ENCODE measurements around the gene ESRRA. TPM values are rescaled to one million over a fixed set of nuclear protein-coding genes. Genes with fewer than 3 reads are reported as not detected.

The ESRRA gene
- total and polyA plus RNA-seq, 2 of the 13 experiments (the other 11 are each of a cell fraction or from before 2014, with no cell fraction given): 18.1 to 36.3 TPM

DNA sequence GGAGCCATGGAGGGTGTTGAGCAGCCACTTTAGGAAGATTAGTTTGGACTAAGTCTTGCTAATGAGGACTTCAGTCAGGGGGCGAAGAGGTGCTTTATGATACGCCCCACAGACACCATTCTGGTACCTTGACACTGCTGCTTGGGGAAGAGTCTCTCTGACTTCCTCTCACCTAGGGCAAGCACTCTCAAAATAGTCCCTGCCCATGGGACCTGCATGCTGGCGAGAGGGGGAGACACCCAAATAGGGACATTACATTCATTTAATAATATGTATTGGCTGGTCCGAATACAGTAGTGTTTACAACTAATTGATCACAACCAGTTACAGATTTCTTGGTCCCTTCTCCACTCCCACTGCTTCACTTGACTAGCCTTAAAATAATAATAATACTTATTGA, 9.6 kb upstream of the ESRRA start:
- no peak overlapping the region for H2AFZ ChIP-seq (ENCODE audit: low read length)
- in situ Hi-C loops (cut with HindIII; ENCODE audit: extremely low pct_ligation_motif_present, low pct_unique_long_range_greater_than_20kb): no loop called here
- BruUV-seq (replicated peaks): no TSS peak
- FAIRE-seq (no peak), ATAC-seq (no peak), DNase-seq (ENCODE audit: low spot score) (no peak)
- H3K36me3 ChIP-seq (replicated peaks in 1 of 2; ENCODE audit: control insufficient read depth in 1 of 2, insufficient read depth in 2 of 2, low read length in 2 of 2): no peaks in the 10 kb centered on the region
- TF ChIP-seq ZNF205 (CRISPR knock-in tag; IDR thresholded peaks at IDR 0.05) (no peak), NKX3-1 (CRISPR knock-in tag; IDR thresholded peaks at IDR 0.05) (no peak), ZNF44 (CRISPR knock-in tag; IDR thresholded peaks at IDR 0.05) (no peak)
- TF ChIP-seq, protein P1, sequence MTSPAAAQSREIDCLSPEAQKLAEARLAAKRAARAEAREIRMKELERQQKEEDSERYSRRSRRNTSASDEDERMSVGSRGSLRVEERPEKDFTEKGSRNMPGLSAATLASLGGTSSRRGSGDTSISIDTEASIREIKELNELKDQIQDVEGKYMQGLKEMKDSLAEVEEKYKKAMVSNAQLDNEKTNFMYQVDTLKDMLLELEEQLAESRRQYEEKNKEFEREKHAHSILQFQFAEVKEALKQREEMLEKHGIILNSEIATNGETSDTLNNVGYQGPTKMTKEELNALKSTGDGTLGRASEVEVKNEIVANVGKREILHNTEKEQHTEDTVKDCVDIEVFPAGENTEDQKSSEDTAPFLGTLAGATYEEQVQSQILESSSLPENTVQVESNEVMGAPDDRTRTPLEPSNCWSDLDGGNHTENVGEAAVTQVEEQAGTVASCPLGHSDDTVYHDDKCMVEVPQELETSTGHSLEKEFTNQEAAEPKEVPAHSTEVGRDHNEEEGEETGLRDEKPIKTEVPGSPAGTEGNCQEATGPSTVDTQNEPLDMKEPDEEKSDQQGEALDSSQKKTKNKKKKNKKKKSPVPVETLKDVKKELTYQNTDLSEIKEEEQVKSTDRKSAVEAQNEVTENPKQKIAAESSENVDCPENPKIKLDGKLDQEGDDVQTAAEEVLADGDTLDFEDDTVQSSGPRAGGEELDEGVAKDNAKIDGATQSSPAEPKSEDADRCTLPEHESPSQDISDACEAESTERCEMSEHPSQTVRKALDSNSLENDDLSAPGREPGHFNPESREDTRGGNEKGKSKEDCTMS (CRISPR knock-in tag; conservative IDR thresholded peaks at IDR 0.05): no peak
- H3K4me2 ChIP-seq (ENCODE audit: low read depth, low read length): no peak overlapping the region
- CTCF ChIA-PET (ENCODE audit: low intra/inter-chr PET ratio, low total read pairs): no interaction called here
- H3K9me3 ChIP-seq (ENCODE audit: low read length): no peaks in the 10 kb centered on the region
- H3K27ac ChIP-seq (ENCODE audit: extremely low read length, insufficient read depth, low read length): no peak overlapping the region
- H3K27me3 ChIP-seq (ENCODE audit: control insufficient read depth in 1 of 2, insufficient read depth in 2 of 2, low read length in 2 of 2): peaks cover 38 to 94% of the 10 kb centered on the region in 2 experiments
- H3K4me3 ChIP-seq (replicated peaks in 1 of 3; ENCODE audit: insufficient read depth in 1 of 3, low read depth in 2 of 3, low read length in 3 of 3): no peak overlapping the region
- 27% methylated on average over 4 of the region's 4 CpGs for WGBS (ENCODE audit: low lambda C conversion rate)
- H4K20me1 ChIP-seq (ENCODE audit: insufficient read depth, low read length): 0 out of 2 replicates have a peak, but pooled peaks cover 5% of the 10 kb centered on the region
- POLR2A ChIA-PET: no interaction called here
- no peaks in the 10 kb centered on the region for H3K79me2 ChIP-seq (ENCODE audit: insufficient read depth, low read length)
- intact Hi-C loops (cut with micrococcal nuclease; ENCODE audit: unreplicated experiment): no loop called here
- no peak overlapping the region for H3K9ac ChIP-seq (ENCODE audit: insufficient read depth, low read depth, low read length)
- peaks cover 15% of the 10 kb centered on the region for H3K4me1 ChIP-seq (ENCODE audit: insufficient read depth, low read length)

GRCh38 chr11:64296236-64296635, 9.1 kb upstream of the ESRRA start:
- no peak overlapping the region for H3K27ac ChIP-seq (ENCODE audit: extremely low read length, insufficient read depth, low read length)
- no peak for DNase-seq (ENCODE audit: low spot score)
- BruUV-seq (replicated peaks): no TSS peak
- H3K4me3 ChIP-seq (replicated peaks in 1 of 3; ENCODE audit: insufficient read depth in 1 of 3, low read depth in 2 of 3, low read length in 3 of 3): no peak overlapping the region
- in situ Hi-C loops (cut with HindIII; ENCODE audit: extremely low pct_ligation_motif_present, low pct_unique_long_range_greater_than_20kb) (no loop called here), intact Hi-C loops (cut with micrococcal nuclease; ENCODE audit: unreplicated experiment) (no loop called here)
- no peak overlapping the region for H3K9ac ChIP-seq (ENCODE audit: insufficient read depth, low read depth, low read length)
- ATAC-seq: no peak
- no peaks in the 10 kb centered on the region for H3K36me3 ChIP-seq (replicated peaks in 1 of 2; ENCODE audit: control insufficient read depth in 1 of 2, insufficient read depth in 2 of 2, low read length in 2 of 2)
- ChIA-PET POLR2A (no interaction called here), CTCF (ENCODE audit: low intra/inter-chr PET ratio, low total read pairs) (no interaction called here)
- FAIRE-seq: no peak
- TF ChIP-seq ZNF577 (CRISPR knock-in tag; IDR thresholded peaks at IDR 0.05; ENCODE audit: borderline replicate concordance, low read depth): no peak
- no peak for TF ChIP-seq ZFP91 (CRISPR knock-in tag; IDR thresholded peaks at IDR 0.05; ENCODE audit: borderline replicate concordance)
- H4K20me1 ChIP-seq (ENCODE audit: insufficient read depth, low read length): 0 out of 2 replicates have a peak, but pooled peaks cover 5% of the 10 kb centered on the region
- peaks cover 35 to 90% of the 10 kb centered on the region in 2 experiments for H3K27me3 ChIP-seq (ENCODE audit: control insufficient read depth in 1 of 2, insufficient read depth in 2 of 2, low read length in 2 of 2)
- H3K79me2 ChIP-seq (ENCODE audit: insufficient read depth, low read length): no peaks in the 10 kb centered on the region
- peaks cover 18% of the 10 kb centered on the region for H3K4me1 ChIP-seq (ENCODE audit: insufficient read depth, low read length)
- H2AFZ ChIP-seq (ENCODE audit: low read length): no peak overlapping the region
- no peak overlapping the region for H3K4me2 ChIP-seq (ENCODE audit: low read depth, low read length)
- H3K9me3 ChIP-seq (ENCODE audit: low read length): no peaks in the 10 kb centered on the region
- WGBS (ENCODE audit: low lambda C conversion rate): 0% methylated on average over 1 of the region's 1 CpG
